Middle frontal gyrus (tissue), 1 donor: ENCODE results near the gene C15orf62.

Experiments
- DNase-seq: peaks from one replicate; pipeline ENCODE4 v3.0.0-alpha.2; 2015; ENCODE audit warnings: low spot score; ENCODE audit errors: extremely low spot score

The C15orf62 gene

DNA sequence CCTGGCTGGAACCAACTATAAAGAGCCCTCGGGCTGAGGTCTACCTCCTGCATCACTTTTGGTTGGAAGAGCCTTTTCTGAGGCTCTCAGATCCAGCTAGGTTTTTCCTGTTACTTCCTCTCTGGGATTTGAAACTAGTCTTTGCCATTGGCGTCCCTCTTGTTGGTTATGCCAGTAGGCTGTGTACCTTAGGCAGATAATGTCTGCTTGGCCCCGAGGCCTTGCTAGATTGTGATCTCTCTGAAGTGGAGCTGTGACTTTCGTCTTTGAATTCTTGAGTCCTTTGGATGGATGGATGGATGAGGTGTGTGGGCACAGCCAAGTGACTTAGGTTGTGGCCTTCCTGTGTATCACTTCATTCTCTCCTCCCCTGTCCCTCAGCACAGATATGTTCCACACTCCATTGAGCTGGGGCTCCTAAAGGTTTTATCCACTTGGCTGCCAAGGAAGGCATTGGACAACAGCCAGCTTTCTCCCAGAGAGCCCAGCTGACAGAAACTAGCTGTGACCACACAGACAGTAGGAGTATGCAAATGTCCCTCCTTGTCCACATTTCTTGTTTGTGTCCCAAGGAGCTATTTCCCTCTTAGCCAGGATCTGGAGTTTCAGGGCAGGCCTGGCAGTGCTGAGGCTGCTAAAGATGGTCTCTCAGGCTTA lies 45.4 kb downstream of the C15orf62 start:
- DNase-seq: peak; percentile 9

DNA sequence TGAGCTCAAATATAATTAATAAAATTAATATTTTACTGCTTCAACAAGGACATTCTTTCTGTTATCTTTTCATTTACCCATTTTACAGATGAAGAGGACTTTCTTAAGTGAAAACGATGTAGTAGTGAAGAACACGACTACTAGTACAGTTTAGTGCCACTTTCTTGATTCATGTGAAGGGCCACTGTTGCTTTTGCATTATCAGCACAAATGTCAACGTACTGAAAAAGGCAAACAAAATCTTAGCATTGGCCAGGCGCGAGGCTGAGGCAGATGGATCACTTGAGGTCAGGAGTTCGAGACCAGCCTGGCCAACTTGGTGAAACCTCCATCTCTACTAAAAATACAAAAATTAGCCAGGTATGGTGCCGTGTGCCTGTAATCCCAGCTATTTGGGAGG lies 49.3 kb downstream of the C15orf62 start:
- DNase-seq: no peak

- DNase-seq: no peak
These were observed 51.4 kb downstream of the C15orf62 start for GRCh38 chr15:40821195-40821594.
